Glutamatergic neuron (in vitro differentiated cells): ENCODE data around the gene CFAP77. TPM values are rescaled to one million over a fixed set of nuclear protein-coding genes. Genes with fewer than 3 reads are reported as not detected.

Experiments used
- DNase-seq: peaks from one replicate; pipeline ENCODE4 v3.0.0; 2022
- H3K27ac Mint-ChIP-seq: one replicate; pipeline ENCODE4 v1.8.0; 2020; ENCODE audit warnings: mild to moderate bottlenecking, mixed read lengths, inconsistent platforms; ENCODE audit not compliant: unreplicated experiment
- H3K27me3 Mint-ChIP-seq: one replicate; pipeline ENCODE4 v1.8.0; 2020; ENCODE audit warnings: mild to moderate bottlenecking, moderate library complexity, mixed read lengths, inconsistent platforms; ENCODE audit not compliant: unreplicated experiment
- H3K36me3 Mint-ChIP-seq: one replicate; pipeline ENCODE4 v1.8.0; 2020; ENCODE audit warnings: mild to moderate bottlenecking, mixed read lengths, inconsistent platforms; ENCODE audit not compliant: unreplicated experiment
- H3K4me1 Mint-ChIP-seq: one replicate; pipeline ENCODE4 v1.8.0; 2020; ENCODE audit warnings: mild to moderate bottlenecking, low read depth, mixed read lengths, inconsistent platforms; ENCODE audit not compliant: unreplicated experiment
- H3K4me3 Mint-ChIP-seq: one replicate; pipeline ENCODE4 v1.8.0; 2020; ENCODE audit warnings: mild to moderate bottlenecking, mixed read lengths, inconsistent platforms; ENCODE audit not compliant: unreplicated experiment
- H3K9me3 Mint-ChIP-seq: one replicate; pipeline ENCODE4 v1.8.0; 2020; ENCODE audit warnings: mild to moderate bottlenecking, moderate library complexity, mixed read lengths, inconsistent platforms; ENCODE audit not compliant: unreplicated experiment
- total RNA-seq: library from RNA; stranded (reverse); fragmentation: NEBNext Ultra II Directional; extraction: Animal tissue kit (Norgen Biotek cat#: 25700); gene quantifications from one replicate; pipeline ENCODE4 v1.2.1, GENCODE V29; 2021; ENCODE audit not compliant: unreplicated experiment
- TF ChIP-seq, protein P1 (sequence below): fragments of 200-600 bp; sonication (generic); IDR thresholded peaks from one replicate; pipeline ENCODE4 v1.5.0; 2021; ENCODE audit not compliant: partially characterized antibody, unreplicated experiment

Gene CFAP77
- total RNA-seq, 1 donor from 2014 or later, result not detected

- Mint-ChIP-seq H3K4me1 (peaks cover 23% of the 10 kb centered on the region), H3K27me3 (peaks cover 4% of the 10 kb centered on the region), H3K27ac (peak overlapping the region; percentile 3), H3K4me3 (no peak overlapping the region), H3K9me3 (peaks cover 12% of the 10 kb centered on the region), H3K36me3 (peaks cover 21% of the 10 kb centered on the region)
- no peak for DNase-seq
- TF ChIP-seq, protein P1, sequence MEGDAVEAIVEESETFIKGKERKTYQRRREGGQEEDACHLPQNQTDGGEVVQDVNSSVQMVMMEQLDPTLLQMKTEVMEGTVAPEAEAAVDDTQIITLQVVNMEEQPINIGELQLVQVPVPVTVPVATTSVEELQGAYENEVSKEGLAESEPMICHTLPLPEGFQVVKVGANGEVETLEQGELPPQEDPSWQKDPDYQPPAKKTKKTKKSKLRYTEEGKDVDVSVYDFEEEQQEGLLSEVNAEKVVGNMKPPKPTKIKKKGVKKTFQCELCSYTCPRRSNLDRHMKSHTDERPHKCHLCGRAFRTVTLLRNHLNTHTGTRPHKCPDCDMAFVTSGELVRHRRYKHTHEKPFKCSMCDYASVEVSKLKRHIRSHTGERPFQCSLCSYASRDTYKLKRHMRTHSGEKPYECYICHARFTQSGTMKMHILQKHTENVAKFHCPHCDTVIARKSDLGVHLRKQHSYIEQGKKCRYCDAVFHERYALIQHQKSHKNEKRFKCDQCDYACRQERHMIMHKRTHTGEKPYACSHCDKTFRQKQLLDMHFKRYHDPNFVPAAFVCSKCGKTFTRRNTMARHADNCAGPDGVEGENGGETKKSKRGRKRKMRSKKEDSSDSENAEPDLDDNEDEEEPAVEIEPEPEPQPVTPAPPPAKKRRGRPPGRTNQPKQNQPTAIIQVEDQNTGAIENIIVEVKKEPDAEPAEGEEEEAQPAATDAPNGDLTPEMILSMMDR, result no peak
Measured at GRCh38 chr9:132489536-132489935, 79.5 kb downstream of the CFAP77 start.

DNA sequence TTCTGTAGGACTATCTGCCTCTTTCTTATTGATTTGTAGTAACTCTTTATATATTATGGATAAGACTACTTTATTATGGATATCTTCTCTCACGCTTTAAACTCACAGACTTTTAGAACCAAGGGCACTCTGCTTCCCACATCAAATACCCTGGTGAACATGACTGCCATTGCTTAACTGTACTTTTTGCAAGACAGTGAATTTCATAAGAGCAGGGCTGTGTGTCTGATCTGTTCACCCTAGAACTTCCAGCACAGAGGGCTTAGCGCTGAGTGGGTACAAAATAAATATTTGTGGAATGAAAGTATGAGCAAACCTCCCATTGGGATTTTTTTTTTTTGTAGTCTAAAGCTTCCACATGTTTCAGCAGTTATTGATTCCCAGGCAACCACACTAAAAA is 84.8 kb downstream of the CFAP77 start:
- no peak for DNase-seq
- Mint-ChIP-seq H3K4me3 (no peak overlapping the region), H3K9me3 (peaks cover 8% of the 10 kb centered on the region), H3K27me3 (peaks cover 4% of the 10 kb centered on the region), H3K36me3 (peaks cover 25% of the 10 kb centered on the region), H3K4me1 (peaks cover 2% of the 10 kb centered on the region), H3K27ac (no peak overlapping the region)
- TF ChIP-seq, protein P1, result no peak

DNA sequence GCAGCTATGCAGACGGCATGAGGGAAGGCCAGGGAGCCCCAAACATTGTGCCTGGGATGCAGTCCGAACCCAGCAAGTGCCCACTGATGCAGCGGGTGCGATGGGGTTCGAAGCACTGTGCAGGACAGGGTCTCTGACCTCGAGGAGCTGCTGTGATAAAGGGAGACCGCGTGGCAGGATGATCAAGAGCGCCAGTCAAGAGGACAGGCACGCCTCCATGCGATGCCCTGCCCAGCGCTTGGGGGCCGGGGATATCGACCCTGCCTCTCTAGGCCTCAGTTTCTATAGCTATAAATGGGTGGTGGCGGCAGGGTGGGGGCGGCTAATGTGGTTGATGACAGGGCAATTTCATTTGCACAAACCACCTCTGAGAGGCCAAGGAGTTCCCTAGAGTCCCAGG is 87.7 kb downstream of the CFAP77 start:
- peaks cover 6% of the 10 kb centered on the region for H3K9me3 Mint-ChIP-seq
- no peaks in the 10 kb centered on the region for H3K4me1 Mint-ChIP-seq
- H3K4me3 Mint-ChIP-seq, result no peak overlapping the region
- peaks cover 17% of the 10 kb centered on the region for H3K36me3 Mint-ChIP-seq
- TF ChIP-seq, protein P1, result no peak
- no peak overlapping the region for H3K27ac Mint-ChIP-seq
- no peak for DNase-seq
- H3K27me3 Mint-ChIP-seq, result peaks cover 5% of the 10 kb centered on the region

GRCh38 chr9:132498531-132499210 is 88.7 kb downstream of the CFAP77 start:
- Mint-ChIP-seq H3K27ac (no peak overlapping the region), H3K4me3 (no peak overlapping the region), H3K36me3 (peaks cover 12% of the 10 kb centered on the region), H3K27me3 (peaks cover 5% of the 10 kb centered on the region), H3K4me1 (no peaks in the 10 kb centered on the region), H3K9me3 (peaks cover 3% of the 10 kb centered on the region)
- no peak for DNase-seq
- TF ChIP-seq, protein P1, result no peak

DNA sequence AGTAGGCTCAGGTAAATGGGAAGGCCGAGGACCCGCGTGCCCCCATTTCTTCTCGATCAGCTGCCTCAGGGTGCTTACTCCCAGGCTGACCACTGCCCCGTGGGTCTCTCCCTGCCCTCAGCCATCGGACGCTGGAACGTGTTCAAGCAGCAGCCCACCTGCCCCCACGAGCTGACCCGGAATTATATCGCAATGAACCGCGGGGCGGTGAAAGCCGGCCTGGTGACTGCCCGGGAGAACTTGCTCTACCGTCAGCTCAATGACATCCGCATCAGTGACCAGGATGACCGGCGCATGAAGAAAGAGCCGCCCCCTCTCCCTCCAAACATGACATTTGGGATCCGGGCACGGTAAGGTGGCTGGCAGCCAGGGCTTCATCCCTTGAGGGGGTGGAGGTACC is 89.2 kb downstream of the CFAP77 start:
- Mint-ChIP-seq H3K27me3 (peaks cover 5% of the 10 kb centered on the region), H3K27ac (no peak overlapping the region), H3K4me3 (no peak overlapping the region), H3K4me1 (no peaks in the 10 kb centered on the region), H3K36me3 (peaks cover 6% of the 10 kb centered on the region), H3K9me3 (peaks cover 1% of the 10 kb centered on the region)
- DNase-seq, result no peak
- TF ChIP-seq, protein P1, result no peak
